Bronchial epithelial cell (primary cell): ENCODE results near the gene CDHR2. TPM values are rescaled to one million over a fixed set of nuclear protein-coding genes. Genes with fewer than 3 reads are reported as not detected.
A peak's percentile ranks its signal among the peaks of the same experiment; 100 is the strongest.

Experiments used
- DNase-seq: peaks from one replicate; pipeline ENCODE4 v3.0.0-alpha.2; 2010; ENCODE audit warnings: low read depth
- FAIRE-seq: peaks from 2 replicates; lab custom pipeline; 2011; peaks lifted over from hg19 to GRCh38; lab: Jason Lieb, UNC
- H3K27me3 ChIP-seq: 2 replicates; pipeline ENCODE4 v1.5.1; 2011; ENCODE audit warnings: low read length; ENCODE audit not compliant: control insufficient read depth, insufficient read depth
- H3K36me3 ChIP-seq: 2 replicates; pipeline ENCODE4 v1.5.1; 2011; ENCODE audit warnings: low read length; ENCODE audit not compliant: control insufficient read depth, insufficient read depth
- H3K4me3 ChIP-seq: 2 replicates; pipeline ENCODE4 v1.5.1; 2011; ENCODE audit warnings: mild to moderate bottlenecking, low read depth, low read length, control low read depth
- CTCF ChIP-seq: IDR thresholded peaks from 2 replicates; pipeline ENCODE4 v1.5.1; 2011; ENCODE audit warnings: mild to moderate bottlenecking, moderate library complexity, low read length, control low read depth, inconsistent platforms; ENCODE audit not compliant: insufficient read depth, severe bottlenecking
- total RNA-seq: library from RNA; depleted of rRNA; stranded (reverse); fragments of >200 nt; gene quantifications from 2 replicates; pipeline ENCODE4 v1.2.1, GENCODE V29; 2014

The CDHR2 gene
- total RNA-seq, 1 donor from 2014 or later = under 0.01 TPM

- Histone ChIP-seq H3K4me3 (no peak overlapping the region), H3K36me3 (no peaks in the 10 kb centered on the region), H3K27me3 (no peaks in the 10 kb centered on the region)
- DNase-seq (peak; percentile 56), FAIRE-seq (no peak)
- TF ChIP-seq CTCF = no peak
Observed at GRCh38 chr5:176559683-176560082, 10.5 kb downstream of the CDHR2 start.

- FAIRE-seq (no peak), DNase-seq (no peak)
- no peak overlapping the region for H3K4me3 ChIP-seq
Observed at GRCh38 chr5:176560364-176560763, 11.2 kb downstream of the CDHR2 start.

GRCh38 chr5:176561259-176561658, 12.1 kb downstream of the CDHR2 start:
- no peak for FAIRE-seq
- no peak for TF ChIP-seq CTCF
- Histone ChIP-seq H3K4me3 (no peak overlapping the region), H3K36me3 (no peaks in the 10 kb centered on the region), H3K27me3 (no peaks in the 10 kb centered on the region)
- no peak for DNase-seq

More at GRCh38 chr5:176560364-176560763, 11.2 kb downstream of the CDHR2 start:
- no peak for TF ChIP-seq CTCF
- Histone ChIP-seq H3K27me3 (no peaks in the 10 kb centered on the region), H3K36me3 (no peaks in the 10 kb centered on the region)

- no peaks in the 10 kb centered on the region for H3K27me3 ChIP-seq
- no peak for TF ChIP-seq CTCF
- FAIRE-seq (no peak), DNase-seq (no peak)
- no peaks in the 10 kb centered on the region for H3K36me3 ChIP-seq
- no peak overlapping the region for H3K4me3 ChIP-seq
Observed at GRCh38 chr5:176562189-176562588, 13.0 kb downstream of the CDHR2 start.

- no peak for TF ChIP-seq CTCF
- no peak overlapping the region for H3K4me3 ChIP-seq
- peak; percentile 51 for DNase-seq
- no peak for FAIRE-seq
- no peaks in the 10 kb centered on the region for H3K36me3 ChIP-seq
- no peaks in the 10 kb centered on the region for H3K27me3 ChIP-seq
Observed at GRCh38 chr5:176564002-176564401, 14.9 kb downstream of the CDHR2 start.

- Histone ChIP-seq H3K4me3 (no peak overlapping the region), H3K27me3 (no peaks in the 10 kb centered on the region), H3K36me3 (no peaks in the 10 kb centered on the region)
- FAIRE-seq (no peak), DNase-seq (no peak)
- no peak for TF ChIP-seq CTCF
Observed at GRCh38 chr5:176565760-176566288, 16.7 kb downstream of the CDHR2 start.
